Transverse colon (tissue), 4 donors: ENCODE results near the gene PUSL1. TPM values are rescaled to one million over a fixed set of nuclear protein-coding genes. Genes with fewer than 3 reads are reported as not detected.

Experiments
- DNase-seq: peaks from one replicate; pipeline ENCODE4 v3.0.0-alpha.2; 2019
- H3K27ac ChIP-seq, 4 donors: fragments of 200-600 bp; sonication (generic); 2 replicates each; pipeline ENCODE4 v1.5.1; 2016 to 2018; ENCODE audit warnings: inconsistent platforms in 4 of 4
- H3K27me3 ChIP-seq: fragments of 200-600 bp; sonication (generic); 2 replicates; pipeline ENCODE4 v1.5.1; 2017; ENCODE audit warnings: inconsistent platforms
- H3K36me3 ChIP-seq, 4 donors: fragments of 200-600 bp; sonication (generic); 2 replicates each; pipeline ENCODE4 v1.5.1; 2017 to 2019; ENCODE audit warnings: inconsistent platforms in 4 of 4
- H3K4me1 ChIP-seq, 4 donors: fragments of 200-600 bp; sonication (generic); 2 replicates each; pipeline ENCODE4 v1.5.1; 2017 to 2020; ENCODE audit warnings: inconsistent platforms in 4 of 4
- H3K4me3 ChIP-seq, 4 donors: fragments of 200-600 bp; sonication (generic); 1 replicate in 1 of 4; 2 replicates in 3 of 4; pipeline versions ENCODE4 v1.5.1 to v1.6.1; 2017 to 2019; ENCODE audit warnings: inconsistent platforms in 4 of 4
- H3K9me3 ChIP-seq, 2 donors: fragments of 200-600 bp; sonication (generic); 2 replicates each; pipeline ENCODE4 v1.5.1; 2017 to 2019; ENCODE audit warnings: inconsistent platforms in 2 of 2
- CTCF ChIP-seq, 5 experiments: fragments of 200-600 bp in 3 of 5; fragments of 450-650 bp in 2 of 5; sonication (generic) in 3 of 5; IDR thresholded peaks; 1 replicate in 2 of 5; 2 replicates in 3 of 5; pipeline ENCODE4 v1.5.1; 2016 to 2017; ENCODE audit warnings: antibody characterized with exemption in 5 of 5, inconsistent platforms in 3 of 5, mild to moderate bottlenecking in 2 of 5, moderate library complexity in 1 of 5
- EP300 ChIP-seq: sonication (generic); formaldehyde crosslinking; IDR thresholded peaks from one replicate; pipeline ENCODE4 v1.6.1; 2017; ENCODE audit warnings: antibody characterized with exemption, low read depth
- POLR2A ChIP-seq: fragments of 450-650 bp; IDR thresholded peaks from one replicate; pipeline ENCODE4 v1.6.1; 2016; ENCODE audit warnings: antibody characterized with exemption, mild to moderate bottlenecking, moderate library complexity
- POLR2AphosphoS5 ChIP-seq, 3 donors: sonication (generic); formaldehyde crosslinking; IDR thresholded peaks; one replicate each; pipeline ENCODE4 v1.6.1; 2016; ENCODE audit warnings: antibody characterized with exemption in 3 of 3
- WGBS, 2 donors: methylation state at CpG; one replicate each; pipeline ENCODE4 v1.1.5; 2018; ENCODE audit warnings: low coverage in 1 of 2; 5-methylcytosine and 5-hydroxymethylcytosine counted together
- in situ Hi-C, 4 donors: fragments of 200-750 bp; cut with MboI; loops; one replicate each; pipeline versions ENCODE4 v1.15.0 to v1.15.1; 2017; ENCODE audit warnings: low sequenced_read_pairs in 3 of 4, low pct_ligation_motif_present in 1 of 4, low pct_unique_long_range_greater_than_20kb in 1 of 4
- intact Hi-C: fragments of 100-400 bp; cut with DNase I; formaldehyde crosslinking; loops from one replicate; pipeline ENCODE4 v1.15.1; 2023; ENCODE audit warnings: low total_unique reads
- total RNA-seq, 4 donors: library from RNA; depleted of rRNA; stranded (reverse); fragments of >200 nt; gene quantifications; one replicate each; pipeline ENCODE4 v1.1.0, GENCODE V29; 2016

The PUSL1 gene
- total RNA-seq, 4 donors from 2014 or later, result 7.0 to 35.9 (median 20.5) TPM

- intact Hi-C loops, result no loop called here
- no peaks in the 10 kb centered on the region for H3K9me3 ChIP-seq
- H3K27me3 ChIP-seq, result no peaks in the 10 kb centered on the region
- peaks cover 0 to 18% (median 8%) of the 10 kb centered on the region in 4 donors for H3K36me3 ChIP-seq
- no peak overlapping the region for H3K27ac ChIP-seq
- in situ Hi-C loops, result no loop called here
- TF ChIP-seq EP300 (no peak), POLR2AphosphoS5 (IDR thresholded peaks at IDR 0.05) (no peak), POLR2A (no peak)
- DNase-seq, result no peak
- no peak overlapping the region for H3K4me3 ChIP-seq
- 91% methylated on average over 42 of the region's 49 CpGs; no CpG with 5 or more reads in 1 of the 2 donors for WGBS, 2 donors
- peaks cover 9 to 27% (median 18%) of the 10 kb centered on the region in 4 donors for H3K4me1 ChIP-seq
These were observed 4.3 kb downstream of the PUSL1 start for GRCh38 chr1:1312450-1313314.

- DNase-seq, result no peak
- in situ Hi-C loops (no loop called here), intact Hi-C loops (no loop called here)
- no peak overlapping the region for H3K27ac ChIP-seq
- WGBS, 2 donors, result 93% methylated on average over 37 of the region's 37 CpGs; no CpG with 5 or more reads in 1 of the 2 donors
- no peaks in the 10 kb centered on the region for H3K9me3 ChIP-seq
- no peak overlapping the region for H3K4me3 ChIP-seq
- peaks cover 18 to 37% (median 26%) of the 10 kb centered on the region in 4 donors for H3K4me1 ChIP-seq
- H3K36me3 ChIP-seq, result peaks cover 0 to 18% (median 8%) of the 10 kb centered on the region in 4 donors
- TF ChIP-seq POLR2AphosphoS5 (IDR thresholded peaks at IDR 0.05) (no peak), POLR2A (no peak), CTCF (IDR thresholded peaks at IDR 0.05) (no peak), EP300 (no peak)
- no peaks in the 10 kb centered on the region for H3K27me3 ChIP-seq
These were observed 5.3 kb downstream of the PUSL1 start for GRCh38 chr1:1313500-1314236.

- TF ChIP-seq POLR2A, result no peak
- TF ChIP-seq POLR2AphosphoS5 (IDR thresholded peaks at IDR 0.05), result no peak
- no peak for TF ChIP-seq EP300
- TF ChIP-seq CTCF (IDR thresholded peaks at IDR 0.05), result no peak
- intact Hi-C loops, result no loop called here
- no peaks in the 10 kb centered on the region for H3K9me3 ChIP-seq
- no peak for DNase-seq
- H3K4me1 ChIP-seq, result peaks cover 21 to 37% (median 24%) of the 10 kb centered on the region in 4 donors
- H3K27me3 ChIP-seq, result no peaks in the 10 kb centered on the region
- no peak overlapping the region for H3K4me3 ChIP-seq
- peaks cover 0 to 18% (median 8%) of the 10 kb centered on the region in 4 donors for H3K36me3 ChIP-seq
- in situ Hi-C loops, result no loop called here
- no peak overlapping the region for H3K27ac ChIP-seq
- 96% methylated on average over 12 of the region's 15 CpGs; no CpG with 5 or more reads in 1 of the 2 donors for WGBS, 2 donors
These were observed 5.8 kb downstream of the PUSL1 start for GRCh38 chr1:1314237-1314586.

GRCh38 chr1:1314678-1315335 is 6.4 kb downstream of the PUSL1 start:
- no peaks in the 10 kb centered on the region for H3K27me3 ChIP-seq
- H3K9me3 ChIP-seq, result no peaks in the 10 kb centered on the region
- H3K4me1 ChIP-seq, result peaks cover 15 to 31% (median 18%) of the 10 kb centered on the region in 4 donors
- 93% methylated on average over 23 of the region's 23 CpGs; no CpG with 5 or more reads in 1 of the 2 donors for WGBS, 2 donors
- TF ChIP-seq POLR2A (no peak), EP300 (no peak), POLR2AphosphoS5 (IDR thresholded peaks at IDR 0.05) (no peak), CTCF (IDR thresholded peaks at IDR 0.05) (no peak)
- H3K4me3 ChIP-seq, result no peak overlapping the region
- intact Hi-C loops, result no loop called here
- H3K27ac ChIP-seq, result peak overlapping the region in 1 of 4 donors; percentile 43
- peaks cover 0 to 18% (median 8%) of the 10 kb centered on the region in 4 donors for H3K36me3 ChIP-seq
- in situ Hi-C loops, result no loop called here
- no peak for DNase-seq
